HFF-Myc (cell line): ENCODE results near the gene UCHL1.

Source experiments
- DNase-seq: peaks from one replicate; pipeline ENCODE4 v3.0.0-alpha.2; 2011; ENCODE audit warnings: low read depth; ENCODE audit errors: extremely low read depth
- H3K4me3 ChIP-seq: replicated peaks from 2 replicates; pipeline ENCODE4 v1.5.1; 2011; ENCODE audit warnings: low read depth, mild to moderate bottlenecking, control low read depth, low read length
- TF ChIP-seq, protein P1 (sequence below): IDR thresholded peaks from 2 replicates; pipeline ENCODE4 v1.5.1; 2012; ENCODE audit warnings: mild to moderate bottlenecking, low read depth, low read length, control low read depth; ENCODE audit errors: missing control alignments

The UCHL1 gene

GRCh38 chr4:41294445-41295062, 37.8 kb downstream of the UCHL1 start:
- DNase-seq, result no peak
- no peak overlapping the region for H3K4me3 ChIP-seq
- TF ChIP-seq, protein P1, sequence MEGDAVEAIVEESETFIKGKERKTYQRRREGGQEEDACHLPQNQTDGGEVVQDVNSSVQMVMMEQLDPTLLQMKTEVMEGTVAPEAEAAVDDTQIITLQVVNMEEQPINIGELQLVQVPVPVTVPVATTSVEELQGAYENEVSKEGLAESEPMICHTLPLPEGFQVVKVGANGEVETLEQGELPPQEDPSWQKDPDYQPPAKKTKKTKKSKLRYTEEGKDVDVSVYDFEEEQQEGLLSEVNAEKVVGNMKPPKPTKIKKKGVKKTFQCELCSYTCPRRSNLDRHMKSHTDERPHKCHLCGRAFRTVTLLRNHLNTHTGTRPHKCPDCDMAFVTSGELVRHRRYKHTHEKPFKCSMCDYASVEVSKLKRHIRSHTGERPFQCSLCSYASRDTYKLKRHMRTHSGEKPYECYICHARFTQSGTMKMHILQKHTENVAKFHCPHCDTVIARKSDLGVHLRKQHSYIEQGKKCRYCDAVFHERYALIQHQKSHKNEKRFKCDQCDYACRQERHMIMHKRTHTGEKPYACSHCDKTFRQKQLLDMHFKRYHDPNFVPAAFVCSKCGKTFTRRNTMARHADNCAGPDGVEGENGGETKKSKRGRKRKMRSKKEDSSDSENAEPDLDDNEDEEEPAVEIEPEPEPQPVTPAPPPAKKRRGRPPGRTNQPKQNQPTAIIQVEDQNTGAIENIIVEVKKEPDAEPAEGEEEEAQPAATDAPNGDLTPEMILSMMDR, result no peak

DNA sequence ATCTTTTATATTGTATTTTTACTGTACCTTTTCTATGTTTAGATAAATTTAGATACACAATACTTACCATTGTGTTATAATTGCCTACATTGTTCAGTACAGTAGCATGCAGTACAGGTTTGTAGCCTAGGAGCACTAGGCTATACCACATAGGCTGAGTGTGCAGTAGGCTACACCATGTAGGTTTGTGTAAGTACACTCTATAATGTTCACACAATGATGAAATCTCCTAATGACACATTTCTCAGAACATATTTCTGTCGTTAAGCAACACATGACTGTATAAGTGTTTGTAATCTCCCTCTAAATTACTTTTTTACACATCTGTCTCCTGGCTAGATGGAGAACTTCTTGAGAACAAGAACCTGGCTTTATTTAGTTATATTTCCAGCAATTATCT, 40.3 kb downstream of the UCHL1 start:
- TF ChIP-seq, protein P1, result no peak
- no peak overlapping the region for H3K4me3 ChIP-seq
- no peak for DNase-seq

GRCh38 chr4:41297832-41298231, 41.1 kb downstream of the UCHL1 start:
- TF ChIP-seq, protein P1, result no peak
- DNase-seq, result no peak
- no peak overlapping the region for H3K4me3 ChIP-seq

DNA sequence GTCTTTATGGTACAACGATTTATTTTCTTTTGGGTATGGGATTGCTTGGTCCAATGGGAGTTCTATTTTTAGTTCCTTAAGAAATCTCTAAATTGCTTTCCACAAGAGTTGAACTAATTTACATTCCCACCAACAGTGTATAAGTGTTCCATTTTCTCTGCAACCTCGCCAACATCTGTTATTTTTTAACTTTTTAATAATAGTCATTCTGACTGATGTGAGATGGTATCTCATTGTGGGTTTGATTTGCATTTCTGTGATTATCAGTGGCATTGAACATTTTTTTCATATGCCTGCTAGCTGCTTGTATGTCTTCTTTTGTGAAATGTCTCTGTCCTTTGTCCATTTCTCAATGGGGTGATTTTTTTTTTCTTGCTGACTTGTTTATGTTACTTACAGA, 42.8 kb downstream of the UCHL1 start:
- TF ChIP-seq, protein P1, result no peak
- no peak overlapping the region for H3K4me3 ChIP-seq
- DNase-seq, result no peak

DNA sequence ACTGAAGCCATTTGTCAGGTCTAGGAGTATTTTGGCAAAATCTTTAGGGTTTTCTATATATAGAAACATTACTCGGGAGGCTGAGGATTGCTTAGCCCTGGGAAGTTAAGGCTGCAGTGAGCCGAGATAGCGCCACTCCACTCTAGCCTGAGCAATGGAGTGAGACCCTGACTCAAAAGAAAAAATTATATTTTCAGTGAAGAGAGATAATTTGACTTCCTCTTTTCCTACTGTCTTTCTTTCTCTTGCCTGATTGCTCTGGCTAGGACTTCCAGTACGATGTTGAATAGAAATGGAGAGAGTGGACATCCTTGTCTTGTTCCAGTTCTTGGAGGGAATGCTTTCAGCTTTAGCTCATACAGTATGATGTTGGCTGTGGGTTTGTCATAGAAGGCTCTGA, 44.4 kb downstream of the UCHL1 start:
- TF ChIP-seq, protein P1, result no peak
- no peak overlapping the region for H3K4me3 ChIP-seq
- no peak for DNase-seq

- TF ChIP-seq, protein P1, result no peak
- DNase-seq, result no peak
- H3K4me3 ChIP-seq, result no peak overlapping the region
These were observed 46.8 kb downstream of the UCHL1 start for GRCh38 chr4:41303372-41304118.
